Stimulated activated CD4-positive, alpha-beta T cell treated with anti-CD3 and anti-CD28 coated beads, Interleukin-15, amount 100 ng/mL, for 1 hour (primary cell): Measurements from ENCODE around the gene ZC3H12C.

ENCODE experiments used
- DNase-seq, 2 donors: peaks; one replicate each; pipeline ENCODE4 v3.0.0-alpha.2; 2020; ENCODE audit warnings: low read depth in 1 of 2, low spot score in 1 of 2

Gene ZC3H12C

GRCh38 chr11:110147962-110148709 is 54.9 kb downstream of the ZC3H12C start:
- no peak for DNase-seq

GRCh38 chr11:110148775-110149744 is 55.9 kb downstream of the ZC3H12C start:
- DNase-seq = no peak

- no peak for DNase-seq
Observed at GRCh38 chr11:110152199-110152598, 59.0 kb downstream of the ZC3H12C start.

- no peak for DNase-seq
Observed at GRCh38 chr11:110153474-110153873, 60.3 kb downstream of the ZC3H12C start.

GRCh38 chr11:110156503-110156902 is 63.3 kb downstream of the ZC3H12C start:
- DNase-seq = no peak

- no peak for DNase-seq
Observed at GRCh38 chr11:110158317-110159200, 65.4 kb downstream of the ZC3H12C start.

GRCh38 chr11:110159476-110159875 is 66.3 kb downstream of the ZC3H12C start:
- no peak for DNase-seq

- DNase-seq = no peak
Observed at GRCh38 chr11:110160016-110160415, 66.8 kb downstream of the ZC3H12C start.

- no peak for DNase-seq
Observed at GRCh38 chr11:110160437-110160836, 67.2 kb downstream of the ZC3H12C start.

GRCh38 chr11:110161061-110161460 is 67.9 kb downstream of the ZC3H12C start:
- DNase-seq = no peak

GRCh38 chr11:110162216-110162615 is 69.0 kb downstream of the ZC3H12C start:
- no peak for DNase-seq

- DNase-seq = no peak
Observed at GRCh38 chr11:110165039-110165925, 72.1 kb downstream of the ZC3H12C start.

GRCh38 chr11:110168033-110168803 is 75.0 kb downstream of the ZC3H12C start:
- DNase-seq = no peak

GRCh38 chr11:110169738-110170137 is 76.5 kb downstream of the ZC3H12C start:
- no peak for DNase-seq

GRCh38 chr11:110172468-110173065 is 79.4 kb downstream of the ZC3H12C start:
- no peak for DNase-seq

- peak in 1 of 2 donors; percentile 38 for DNase-seq
Observed at GRCh38 chr11:110173811-110174644, 80.8 kb downstream of the ZC3H12C start.

GRCh38 chr11:110174645-110175310 is 81.6 kb downstream of the ZC3H12C start:
- no peak for DNase-seq
